NB4 (cell line): ENCODE results near the gene POLR3E.
"Not testable (repeated sequence)": the region's sequence is repeated elsewhere in the genome, so short reads cannot be mapped to it uniquely, and the experiment has no call there.

Experiments used
- DNase-seq: peaks from one replicate; pipeline ENCODE4 v3.0.0; 2010; ENCODE audit warnings: low read depth
- H3K4me3 ChIP-seq: one replicate; pipeline ENCODE4 v1.5.1; 2011; ENCODE audit warnings: mild to moderate bottlenecking, low read depth, low read length, moderate library complexity
- MYC ChIP-seq: IDR thresholded peaks from 2 replicates; pipeline ENCODE4 v1.6.1; 2011; ENCODE audit warnings: low read depth, low read length
- POLR2A ChIP-seq: IDR thresholded peaks from 2 replicates; pipeline ENCODE4 v1.6.1; 2011; ENCODE audit warnings: mild to moderate bottlenecking; ENCODE audit not compliant: insufficient read length; ENCODE audit errors: extremely low read depth
- TF ChIP-seq, protein P1 (sequence below): IDR thresholded peaks from 2 replicates; pipeline ENCODE4 v1.6.1; 2011; ENCODE audit warnings: low read depth, low read length
- TF ChIP-seq, protein P2 (sequence below): IDR thresholded peaks from one replicate; pipeline ENCODE4 v1.5.1; 2012; ENCODE audit warnings: low read depth, low read length

Gene POLR3E

DNA sequence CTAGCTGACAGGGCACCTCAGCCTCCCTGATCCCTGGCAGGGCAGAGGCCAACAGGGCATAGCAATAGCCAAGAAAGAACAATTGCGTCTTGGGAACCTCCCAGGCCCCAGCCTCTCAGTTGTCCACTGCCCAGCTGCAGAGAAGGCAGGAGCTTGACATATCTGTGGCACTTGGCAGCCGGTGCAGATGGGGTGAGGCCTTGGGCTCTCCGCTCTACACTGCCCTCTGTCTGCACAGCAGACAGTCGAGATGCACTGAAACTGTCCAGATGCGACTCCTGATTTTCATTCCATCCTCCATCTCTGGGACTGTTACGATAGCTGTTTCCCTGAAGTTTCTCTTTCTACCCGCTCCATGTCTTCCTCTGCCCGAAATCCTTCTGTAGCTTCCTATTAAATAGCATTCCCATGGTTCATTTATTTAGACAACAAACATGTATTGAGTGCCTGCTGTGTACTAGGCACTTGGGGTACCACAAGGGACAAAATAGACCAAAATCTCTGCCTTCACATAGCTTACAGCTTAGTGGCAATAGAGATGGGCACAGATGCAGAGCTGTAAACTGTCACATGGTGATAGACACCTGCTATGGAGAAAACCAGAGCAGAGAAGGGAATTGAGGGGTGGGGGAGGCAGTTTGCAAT is 3.3 kb downstream of the POLR3E start:
- peak; percentile 65 for DNase-seq
- TF ChIP-seq, protein P1, sequence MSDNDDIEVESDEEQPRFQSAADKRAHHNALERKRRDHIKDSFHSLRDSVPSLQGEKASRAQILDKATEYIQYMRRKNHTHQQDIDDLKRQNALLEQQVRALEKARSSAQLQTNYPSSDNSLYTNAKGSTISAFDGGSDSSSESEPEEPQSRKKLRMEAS = no peak
- no peak for TF ChIP-seq POLR2A
- TF ChIP-seq, protein P2, sequence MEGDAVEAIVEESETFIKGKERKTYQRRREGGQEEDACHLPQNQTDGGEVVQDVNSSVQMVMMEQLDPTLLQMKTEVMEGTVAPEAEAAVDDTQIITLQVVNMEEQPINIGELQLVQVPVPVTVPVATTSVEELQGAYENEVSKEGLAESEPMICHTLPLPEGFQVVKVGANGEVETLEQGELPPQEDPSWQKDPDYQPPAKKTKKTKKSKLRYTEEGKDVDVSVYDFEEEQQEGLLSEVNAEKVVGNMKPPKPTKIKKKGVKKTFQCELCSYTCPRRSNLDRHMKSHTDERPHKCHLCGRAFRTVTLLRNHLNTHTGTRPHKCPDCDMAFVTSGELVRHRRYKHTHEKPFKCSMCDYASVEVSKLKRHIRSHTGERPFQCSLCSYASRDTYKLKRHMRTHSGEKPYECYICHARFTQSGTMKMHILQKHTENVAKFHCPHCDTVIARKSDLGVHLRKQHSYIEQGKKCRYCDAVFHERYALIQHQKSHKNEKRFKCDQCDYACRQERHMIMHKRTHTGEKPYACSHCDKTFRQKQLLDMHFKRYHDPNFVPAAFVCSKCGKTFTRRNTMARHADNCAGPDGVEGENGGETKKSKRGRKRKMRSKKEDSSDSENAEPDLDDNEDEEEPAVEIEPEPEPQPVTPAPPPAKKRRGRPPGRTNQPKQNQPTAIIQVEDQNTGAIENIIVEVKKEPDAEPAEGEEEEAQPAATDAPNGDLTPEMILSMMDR = peak; percentile 67
- TF ChIP-seq MYC = no peak
- H3K4me3 ChIP-seq = no peak overlapping the region

DNA sequence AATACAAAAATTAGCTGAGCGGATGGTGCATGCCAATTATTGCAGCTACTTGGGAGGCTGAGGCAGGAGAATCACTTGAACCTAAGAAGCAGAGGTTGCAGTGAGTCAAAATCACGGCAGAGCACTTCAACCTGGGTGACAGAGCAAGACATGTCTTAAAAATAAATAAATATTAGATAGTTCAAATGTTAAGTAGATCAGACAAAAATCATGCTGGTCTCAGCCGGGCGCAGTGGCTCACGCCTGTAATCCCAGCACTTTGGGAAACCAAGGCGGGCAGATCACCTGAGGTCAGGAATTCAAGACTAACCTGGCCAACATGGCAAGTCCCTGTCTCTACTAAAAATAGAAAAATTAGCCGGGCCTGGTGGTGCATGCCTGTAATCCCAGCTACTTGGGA is 4.2 kb downstream of the POLR3E start:
- H3K4me3 ChIP-seq, DNase-seq: not testable (repeated sequence)

DNA sequence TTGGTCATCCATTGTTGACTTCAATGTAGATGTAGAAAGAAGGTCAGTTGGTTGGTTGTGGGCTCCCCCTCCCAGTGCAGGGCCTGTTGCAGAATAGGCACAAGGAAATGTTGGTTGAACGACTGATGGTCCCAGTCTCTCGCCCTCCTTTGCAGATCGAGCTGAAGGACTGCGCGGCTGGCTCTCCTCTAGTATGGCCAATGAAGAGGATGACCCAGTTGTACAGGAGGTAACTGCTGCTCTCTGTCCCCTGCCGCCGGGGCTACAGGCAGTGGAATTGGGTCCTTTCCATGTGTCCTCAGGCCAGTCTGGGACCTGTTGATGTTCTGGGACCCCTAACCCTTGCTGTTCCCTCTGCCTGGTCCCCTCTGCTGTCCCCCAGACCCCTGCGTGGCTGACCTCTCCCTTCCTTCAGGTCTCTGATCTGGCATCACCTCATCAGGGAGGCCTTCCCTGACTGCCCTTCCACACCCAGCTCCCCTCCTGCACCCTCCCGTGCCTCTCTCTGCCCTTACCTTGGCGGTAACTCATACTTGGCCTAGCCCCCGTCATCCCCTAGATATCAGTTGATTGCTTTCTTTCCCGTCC is 5.7 kb downstream of the POLR3E start:
- DNase-seq = no peak
- TF ChIP-seq POLR2A (no peak), MYC (no peak)
- TF ChIP-seq, protein P2 = no peak
- TF ChIP-seq, protein P1 = no peak
- no peak overlapping the region for H3K4me3 ChIP-seq

DNA sequence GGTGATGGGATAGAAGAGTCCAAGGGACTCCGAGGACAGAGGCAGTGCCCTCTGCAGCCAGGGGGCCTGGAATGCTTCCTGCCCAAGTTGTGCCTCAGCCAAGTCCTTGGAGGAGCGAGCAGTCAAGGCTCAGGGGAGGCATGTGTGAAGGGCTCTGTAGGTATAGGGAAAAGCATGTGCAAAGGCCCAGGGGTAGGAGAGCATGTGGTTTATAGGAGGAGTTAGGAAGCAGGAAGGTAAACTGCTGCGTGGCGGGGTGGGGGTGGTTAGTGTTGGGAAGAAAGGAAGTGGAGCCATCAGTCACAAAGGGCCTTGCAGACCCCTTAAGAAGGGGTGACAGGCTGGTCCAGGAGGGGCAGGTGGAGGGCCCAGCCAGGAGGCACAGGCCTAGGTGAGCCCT is 7.2 kb downstream of the POLR3E start:
- no peak for TF ChIP-seq POLR2A
- TF ChIP-seq, protein P1 = no peak
- TF ChIP-seq MYC = no peak
- TF ChIP-seq, protein P2 = no peak
- H3K4me3 ChIP-seq = no peak overlapping the region
- no peak for DNase-seq

DNA sequence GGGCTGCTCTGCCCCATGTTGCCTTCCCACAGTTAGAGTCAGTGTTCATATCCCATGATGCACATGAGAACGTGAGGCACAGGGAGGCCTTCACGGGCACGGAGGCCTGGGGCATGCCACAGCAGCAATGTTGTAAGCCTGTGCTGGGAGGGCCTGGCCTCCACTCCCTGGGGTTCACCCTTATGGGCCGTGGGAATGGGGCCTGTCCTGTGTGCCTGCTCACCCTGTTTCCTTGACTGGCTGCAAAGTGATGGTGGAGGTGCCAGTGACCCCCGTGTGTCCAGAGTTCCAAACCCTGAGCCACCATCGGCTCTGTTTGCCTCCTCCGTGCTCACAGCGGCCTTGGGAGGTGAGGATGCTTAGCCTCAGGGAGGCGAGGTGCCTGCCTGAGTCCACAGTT is 9.6 kb downstream of the POLR3E start:
- no peak overlapping the region for H3K4me3 ChIP-seq
- TF ChIP-seq MYC (no peak), POLR2A (no peak)
- TF ChIP-seq, protein P2 = no peak
- TF ChIP-seq, protein P1 = no peak
- no peak for DNase-seq

DNA sequence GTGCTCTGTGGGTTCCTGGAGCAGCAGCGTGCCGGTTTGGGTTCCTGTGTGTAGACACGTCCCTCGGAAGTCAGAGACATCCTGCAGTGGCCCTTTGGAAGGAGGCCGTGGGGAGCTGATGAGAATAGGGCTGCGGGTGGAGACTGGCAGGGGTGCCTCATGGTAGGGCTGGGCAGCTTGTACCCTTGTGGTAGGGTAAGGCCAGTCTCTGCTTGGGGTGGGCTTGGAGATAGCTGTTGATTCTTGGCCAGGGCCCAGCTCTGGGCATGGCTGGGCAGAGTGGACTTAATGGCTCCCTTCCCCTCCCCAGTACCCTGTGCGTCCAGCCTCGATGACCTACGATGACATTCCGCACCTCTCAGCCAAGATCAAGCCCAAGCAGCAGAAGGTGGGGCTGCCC is 10.6 kb downstream of the POLR3E start:
- DNase-seq = no peak
- no peak overlapping the region for H3K4me3 ChIP-seq
- no peak for TF ChIP-seq MYC
- TF ChIP-seq, protein P1 = no peak
- no peak for TF ChIP-seq POLR2A
